HG02678 (cell line): Measurements from ENCODE around the gene ANKDD1B.

Experiments used
- ATAC-seq: cut with Tn5 transposase; IDR thresholded peaks from one replicate; pipeline ENCODE4 v1.9.1; 2021; ENCODE audit warnings: mild to moderate bottlenecking, moderate library complexity; ENCODE audit not compliant: unreplicated experiment

ANKDD1B gene

DNA sequence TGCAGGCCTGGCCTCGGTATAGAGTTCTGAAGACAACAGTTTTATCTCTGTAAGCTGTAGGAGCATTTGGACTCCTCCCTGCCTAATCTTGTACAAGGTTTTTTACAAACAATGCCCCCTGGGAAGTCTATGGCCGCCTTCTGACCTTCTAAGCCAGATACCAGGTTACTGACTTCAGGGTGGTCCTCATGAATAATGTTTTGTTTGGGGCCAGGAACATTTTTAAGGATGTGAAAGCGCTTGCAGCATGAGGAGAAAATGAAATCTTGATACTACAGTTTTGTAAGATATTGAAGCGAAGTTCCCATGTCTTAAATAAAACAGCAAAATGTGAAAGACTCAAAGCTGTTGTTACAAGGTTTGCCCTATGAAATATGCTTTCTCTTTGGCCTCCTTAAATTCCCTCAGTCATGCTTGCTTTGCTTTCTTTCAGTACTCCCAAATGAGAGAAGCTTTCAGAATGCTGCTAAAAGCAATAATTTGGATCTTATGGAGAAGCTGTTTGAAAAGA, 5.2 kb downstream of the ANKDD1B start:
- ATAC-seq: no peak

DNA sequence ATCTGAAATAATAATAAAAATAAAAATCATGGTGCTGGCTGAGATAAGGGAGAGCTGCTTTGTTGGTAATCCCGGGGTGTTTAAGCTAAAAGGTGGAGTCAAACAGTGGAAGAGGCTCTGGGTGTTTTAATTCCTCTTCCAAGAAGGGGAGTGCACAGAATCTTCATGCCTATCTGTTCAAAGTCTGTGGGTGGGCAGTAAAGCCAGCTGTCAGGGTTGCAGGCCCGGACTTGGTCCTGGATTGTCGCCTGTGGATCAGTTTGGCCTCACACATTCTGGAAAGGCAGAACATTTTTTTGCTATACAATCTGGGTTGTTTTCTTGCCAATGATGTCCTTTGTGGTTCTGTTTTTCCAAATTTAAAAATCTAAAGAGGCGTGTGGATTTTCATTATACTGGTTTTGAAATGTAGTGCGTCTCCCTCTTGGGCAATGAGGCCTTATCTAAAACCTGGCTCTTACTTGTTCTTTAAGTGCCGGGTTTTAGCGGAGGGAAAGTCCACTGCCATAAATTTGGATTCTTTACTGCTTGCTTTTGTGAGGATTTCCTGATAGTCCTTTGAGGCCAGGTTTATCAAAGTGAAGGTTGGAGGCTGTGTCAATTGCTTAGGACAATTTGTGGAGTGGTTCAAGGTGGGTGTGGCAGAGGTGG, 5.8 kb downstream of the ANKDD1B start:
- ATAC-seq: no peak

DNA sequence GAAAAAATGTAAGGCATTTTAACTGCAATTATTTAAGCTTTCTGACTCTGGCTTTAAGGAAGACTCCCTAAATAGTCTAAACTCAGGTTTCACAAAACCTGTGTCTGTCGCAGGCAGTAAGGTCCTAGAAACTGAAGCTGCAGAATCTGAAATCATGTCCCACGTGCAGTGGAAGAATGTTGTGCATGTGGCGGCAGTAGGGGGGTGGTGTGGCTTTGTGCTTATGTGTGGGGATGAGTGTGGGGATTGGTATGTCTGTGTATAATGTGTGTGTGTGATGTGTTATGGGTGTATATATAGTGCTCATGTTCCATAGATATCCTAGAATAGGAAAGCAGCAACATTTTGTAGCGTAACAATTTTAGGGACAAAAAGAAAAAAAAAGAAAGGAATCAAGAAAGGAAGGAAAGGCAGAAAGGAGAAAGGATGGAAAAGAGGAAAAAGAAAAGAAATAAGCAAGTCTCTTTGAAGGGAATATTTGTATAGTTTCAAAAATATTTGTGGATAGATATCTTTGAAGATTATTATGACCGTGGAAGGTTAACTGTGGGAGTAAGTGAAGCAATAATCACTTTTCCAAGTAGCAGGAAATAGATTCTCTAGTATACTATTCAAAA, 6.6 kb downstream of the ANKDD1B start:
- ATAC-seq: no peak

DNA sequence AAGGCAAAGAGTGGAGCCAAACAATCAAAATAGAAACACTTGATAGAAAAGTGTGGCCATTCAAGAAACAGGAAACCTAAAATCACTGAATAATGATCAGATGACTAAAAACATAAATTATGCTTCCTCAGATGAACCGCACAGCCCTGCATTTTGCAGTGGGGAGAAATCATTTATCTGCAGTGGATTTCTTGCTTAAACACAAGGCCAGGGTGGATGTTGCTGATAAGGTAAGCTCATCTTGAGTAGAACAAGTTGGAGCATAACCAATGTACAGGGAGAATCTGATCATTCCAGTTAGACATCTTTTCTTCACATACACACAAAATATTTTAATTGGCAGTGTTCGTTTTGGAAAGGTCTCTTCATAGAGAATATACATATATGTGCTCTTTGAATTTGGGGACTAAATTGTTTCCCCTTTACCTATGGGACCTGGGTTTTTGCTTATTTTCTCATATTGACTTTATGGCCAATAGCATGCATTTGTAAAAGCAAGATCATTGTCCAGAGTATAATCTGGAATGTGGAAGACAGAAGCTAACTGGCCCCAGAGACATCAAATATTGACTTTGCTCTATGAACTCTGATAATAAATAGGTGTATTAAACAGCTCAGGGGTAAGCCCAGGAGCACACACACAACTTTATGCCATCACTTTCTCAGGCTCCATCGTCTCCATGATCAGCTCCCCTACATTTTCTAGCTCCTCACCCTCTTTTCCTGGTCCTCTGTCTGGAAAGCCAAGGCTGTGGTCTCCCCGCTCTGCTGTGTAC, 9.1 kb downstream of the ANKDD1B start:
- no peak for ATAC-seq

DNA sequence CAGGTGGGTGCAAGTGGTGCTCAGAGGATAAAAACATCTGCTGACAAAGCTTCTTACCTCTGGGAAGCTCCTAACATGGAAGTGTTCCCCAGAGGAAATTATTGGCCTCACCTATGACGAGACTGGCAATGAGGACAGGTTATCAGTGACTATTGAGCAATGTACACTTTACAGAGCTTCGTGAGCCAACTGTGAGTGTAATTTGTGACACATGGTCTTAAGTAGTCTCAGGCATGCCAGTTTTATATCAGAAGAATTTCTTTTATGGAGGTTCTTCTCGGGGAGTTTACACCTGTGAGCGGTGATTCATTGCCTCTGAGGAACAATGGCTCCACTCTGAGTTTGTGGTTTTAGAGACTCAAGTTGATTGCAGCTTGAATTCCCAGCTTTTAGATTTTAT, 11.3 kb downstream of the ANKDD1B start:
- no peak for ATAC-seq

DNA sequence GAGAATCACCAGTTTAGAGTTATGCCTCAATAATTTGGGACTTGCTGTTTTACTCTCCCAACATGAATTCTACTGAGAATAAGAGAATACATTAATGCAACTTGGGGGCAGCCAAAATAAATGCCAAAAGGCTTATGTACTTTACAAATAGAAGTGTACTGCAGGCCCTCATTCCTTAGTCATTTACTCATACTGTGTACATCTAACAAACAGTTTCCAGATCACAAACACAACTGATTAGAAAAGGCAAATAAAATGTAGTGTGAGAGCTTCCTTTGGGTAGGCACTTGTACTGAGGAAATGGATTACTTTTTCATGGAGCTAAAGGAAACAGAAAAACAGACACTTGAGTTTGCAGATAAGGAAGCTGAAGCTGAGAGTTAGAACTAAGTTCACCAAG, 12.6 kb downstream of the ANKDD1B start:
- no peak for ATAC-seq

DNA sequence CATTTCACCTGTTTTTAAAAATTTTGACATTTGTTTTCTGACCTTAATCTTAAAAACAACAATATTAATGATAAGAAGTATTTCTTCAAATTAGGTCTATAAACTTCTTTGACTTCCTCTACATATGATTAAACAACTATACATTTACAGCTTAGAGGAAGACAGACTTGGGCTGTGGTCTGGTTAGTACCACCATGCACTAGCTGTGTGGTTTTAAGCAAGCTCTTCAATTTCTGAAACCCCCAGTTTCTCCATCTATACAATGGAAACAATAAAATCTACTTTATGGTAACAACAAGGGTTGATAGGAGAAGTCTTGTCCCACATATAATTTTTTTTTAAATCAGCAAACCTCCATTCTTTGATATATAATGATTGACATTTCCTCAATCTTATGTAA, 15.7 kb downstream of the ANKDD1B start:
- ATAC-seq: no peak

DNA sequence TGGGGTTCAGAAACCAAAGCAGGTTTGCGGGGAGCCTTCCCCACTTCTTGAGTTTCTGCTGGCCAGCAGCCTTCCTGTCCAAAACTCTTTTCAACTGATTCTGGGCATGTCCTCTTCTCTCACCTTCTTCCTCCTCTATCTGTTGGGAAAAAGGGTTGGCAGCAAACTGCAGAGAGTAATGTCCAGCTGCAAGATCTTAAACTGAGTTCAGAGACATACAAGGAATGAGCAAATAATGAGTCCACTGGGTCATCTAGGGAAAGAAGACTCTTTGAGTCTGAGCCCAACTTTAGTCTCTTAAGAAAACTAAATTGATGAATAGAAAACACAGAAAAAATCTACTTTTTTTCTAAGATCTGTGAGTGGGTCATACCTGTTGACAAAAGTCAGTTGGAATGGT, 16.5 kb downstream of the ANKDD1B start:
- ATAC-seq: no peak

DNA sequence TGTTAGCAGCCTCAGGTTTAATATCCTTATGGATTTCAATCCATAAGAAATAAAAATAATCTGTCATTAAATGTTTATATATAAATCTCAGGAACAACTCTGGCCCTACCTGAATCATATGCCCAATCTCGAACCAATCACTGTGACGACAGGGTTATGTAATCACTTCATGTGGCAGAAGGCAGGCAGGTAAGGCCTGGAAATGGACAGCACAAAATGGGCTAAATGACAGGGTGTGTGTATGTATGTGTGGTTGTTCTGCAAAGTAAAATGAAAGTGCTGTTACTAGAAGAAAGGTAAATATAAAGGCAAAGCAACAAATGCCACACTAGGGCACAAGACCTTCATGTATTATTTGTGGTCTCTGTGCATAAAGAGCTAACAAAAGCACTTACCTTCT, 19.6 kb downstream of the ANKDD1B start:
- ATAC-seq: no peak

DNA sequence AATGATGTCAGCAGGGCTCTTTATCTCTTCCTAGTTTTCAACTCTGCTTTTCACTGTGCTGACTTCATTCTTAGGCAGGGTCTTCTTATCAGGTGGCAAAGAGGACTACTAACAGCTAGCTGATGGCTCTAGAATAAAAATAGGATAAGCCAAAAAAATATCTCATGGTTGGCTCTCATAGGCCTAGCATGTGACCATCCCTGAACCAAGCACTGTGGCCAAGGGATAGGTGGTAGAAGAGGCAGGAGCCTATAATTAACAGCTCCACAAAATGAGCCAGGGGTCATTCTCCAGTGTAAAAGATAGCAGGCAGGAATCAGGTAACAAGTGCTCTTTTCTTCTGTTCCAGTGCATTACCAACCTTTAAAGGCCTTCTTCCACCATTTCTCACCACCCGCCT, 21.1 kb downstream of the ANKDD1B start:
- no peak for ATAC-seq

DNA sequence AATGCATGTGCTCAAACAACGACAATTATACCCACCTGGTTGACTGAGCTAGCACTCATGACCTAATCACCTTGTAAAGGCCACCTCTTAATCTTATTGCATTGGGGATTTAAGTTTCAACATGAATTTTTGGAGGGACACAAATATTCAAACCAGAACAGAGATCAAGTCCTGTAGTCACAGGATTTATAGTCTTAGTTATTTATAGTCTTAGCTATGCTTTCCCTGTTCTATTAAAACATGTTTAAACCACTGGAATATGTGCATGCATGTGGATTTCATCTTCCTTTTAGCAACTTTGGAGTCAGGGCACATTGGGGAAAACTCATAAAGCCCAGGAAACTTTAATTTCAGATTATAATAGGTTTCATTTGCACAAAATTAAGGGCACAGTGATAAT, 26.7 kb downstream of the ANKDD1B start:
- ATAC-seq: no peak

DNA sequence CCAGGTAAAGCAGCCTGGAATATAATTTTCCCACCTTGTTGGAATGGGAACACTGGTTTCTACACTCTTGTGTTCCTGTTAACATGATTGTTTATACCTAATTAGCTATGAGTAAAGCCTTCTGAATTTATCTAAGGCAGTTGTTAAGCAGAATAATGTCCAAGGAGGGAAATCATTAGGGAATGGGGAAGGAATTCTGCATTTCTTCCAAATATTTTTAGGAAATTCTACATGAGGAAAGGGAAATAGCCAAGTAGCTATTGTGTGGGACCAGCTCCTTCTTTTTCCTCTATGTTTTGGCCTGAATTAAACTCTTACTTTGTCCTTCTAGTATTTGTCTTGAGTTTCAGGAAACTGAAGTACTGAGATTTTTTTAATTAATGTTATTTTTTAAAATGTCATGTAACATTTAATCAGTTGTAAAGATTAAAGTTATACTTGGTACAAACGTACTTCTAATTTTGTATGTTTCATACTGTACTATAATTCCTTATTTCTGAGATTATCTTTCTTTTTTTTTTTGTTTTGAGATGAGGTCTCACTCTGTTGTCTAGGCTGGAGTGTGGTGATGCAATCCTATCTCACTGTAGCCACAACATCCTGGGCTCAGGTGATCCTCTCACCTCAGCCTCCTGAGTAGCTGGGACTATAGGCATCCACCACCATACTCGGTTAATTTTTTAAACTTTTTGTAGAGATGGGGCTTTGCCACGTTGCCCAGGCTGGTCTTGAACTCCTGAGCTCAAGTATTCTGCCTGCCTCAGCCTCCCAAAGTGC, 28.5 kb downstream of the ANKDD1B start:
- ATAC-seq: no peak

DNA sequence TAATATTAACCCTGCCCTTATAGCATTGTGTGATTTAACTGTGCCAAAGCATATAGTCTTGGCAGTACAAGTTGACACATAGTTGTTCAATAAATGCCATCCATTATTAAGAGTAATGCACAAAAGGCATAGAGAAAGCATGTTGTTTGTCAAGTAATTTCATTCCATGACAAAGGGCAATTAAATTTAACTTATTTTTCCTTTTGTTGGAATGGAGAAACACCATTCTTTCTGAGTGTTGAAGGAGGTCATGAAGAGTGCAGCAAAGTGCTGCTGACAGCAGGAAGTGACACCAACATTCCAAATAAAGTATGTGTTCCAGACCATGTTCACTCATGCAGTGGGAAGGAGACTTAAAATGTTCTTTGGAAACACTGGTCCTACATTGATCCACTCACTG, 29.1 kb downstream of the ANKDD1B start:
- ATAC-seq: no peak

DNA sequence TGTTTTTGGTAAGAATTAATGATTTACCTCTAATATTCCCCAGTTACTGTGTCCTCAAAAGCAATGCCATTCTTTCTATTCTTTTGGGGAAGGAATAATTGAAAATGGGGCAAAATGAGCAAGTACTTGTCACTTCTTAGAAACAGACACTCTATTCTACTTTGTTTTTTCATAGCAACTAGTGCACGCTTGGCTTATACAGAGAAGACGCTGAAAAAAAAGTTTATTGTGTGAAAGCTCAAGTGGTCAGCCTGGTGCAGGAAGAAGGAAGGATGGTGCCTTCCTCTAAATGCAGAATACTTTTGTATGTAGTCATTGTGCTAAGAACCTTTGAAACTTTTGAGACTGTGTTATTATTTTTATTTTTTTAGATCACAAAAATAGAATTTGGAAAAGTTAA, 29.6 kb downstream of the ANKDD1B start:
- ATAC-seq: no peak

DNA sequence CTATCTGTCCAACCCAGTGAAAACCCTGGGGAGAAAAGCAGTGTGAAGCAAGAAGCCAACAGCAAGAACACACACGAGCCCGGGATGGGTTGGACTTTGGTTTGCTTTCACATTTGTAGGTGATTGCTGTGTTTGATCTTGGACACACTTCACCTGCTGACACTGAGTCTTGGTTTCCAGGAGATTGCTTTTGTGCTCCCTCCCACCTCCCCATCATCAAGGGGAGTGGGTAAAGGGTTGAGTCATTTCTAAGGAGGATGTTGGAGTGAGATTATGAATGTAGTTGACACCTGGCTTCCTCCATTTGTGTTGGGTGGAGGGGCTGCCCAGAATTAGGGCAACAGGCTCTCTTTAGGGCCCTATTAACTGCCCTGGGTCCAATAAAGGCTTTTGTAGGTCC, 37.5 kb downstream of the ANKDD1B start:
- no peak for ATAC-seq

DNA sequence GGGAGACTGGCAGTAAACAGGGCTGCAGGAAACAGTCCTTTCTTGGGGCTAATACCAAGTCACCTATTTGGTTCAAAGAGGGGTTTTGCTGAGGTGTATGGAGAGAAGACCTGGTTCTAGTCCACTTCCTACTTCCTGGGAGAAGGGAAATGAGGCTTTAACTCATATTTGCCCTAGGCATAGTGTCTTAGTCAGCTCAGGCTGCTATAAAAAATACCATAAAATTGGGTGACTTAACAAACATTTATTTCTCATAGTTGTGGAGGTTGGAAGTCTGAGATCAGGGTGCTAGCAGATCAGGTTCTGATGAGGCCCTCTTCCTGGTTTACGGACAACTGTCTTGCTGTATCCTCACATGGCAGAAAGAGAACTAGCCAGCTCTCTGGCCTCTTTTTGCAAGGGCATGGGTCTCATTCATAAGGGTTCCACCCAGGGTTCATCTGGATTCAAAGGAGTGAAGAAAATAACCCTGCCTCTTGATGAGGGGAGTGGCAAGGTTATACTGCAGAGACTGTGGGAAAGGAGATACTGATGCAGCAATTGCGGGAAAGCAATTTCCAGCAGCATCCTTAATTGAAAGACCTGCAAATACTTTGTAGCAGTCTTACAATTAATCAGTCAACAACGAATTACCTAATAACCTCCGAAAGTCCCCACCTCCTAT, 40.5 kb downstream of the ANKDD1B start:
- ATAC-seq: no peak

DNA sequence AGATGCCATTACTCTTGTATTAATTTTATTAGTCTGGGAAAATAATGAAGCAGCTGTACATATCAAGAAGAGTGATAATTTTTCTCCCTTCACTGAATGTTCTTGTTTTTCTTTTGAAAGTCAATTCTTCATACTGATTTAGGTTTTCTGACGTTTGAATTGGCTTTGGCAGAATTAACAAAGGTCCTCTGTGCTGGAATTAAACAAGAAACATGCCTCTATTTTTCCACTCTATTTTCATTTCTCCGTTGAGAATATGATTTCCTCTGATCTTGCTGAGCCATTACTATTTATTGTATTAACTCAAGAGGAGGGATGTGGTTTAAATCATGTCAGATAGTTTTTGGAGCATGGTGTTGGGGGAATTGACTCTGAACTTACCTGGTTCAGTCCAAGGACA, 42.3 kb downstream of the ANKDD1B start:
- ATAC-seq: no peak

DNA sequence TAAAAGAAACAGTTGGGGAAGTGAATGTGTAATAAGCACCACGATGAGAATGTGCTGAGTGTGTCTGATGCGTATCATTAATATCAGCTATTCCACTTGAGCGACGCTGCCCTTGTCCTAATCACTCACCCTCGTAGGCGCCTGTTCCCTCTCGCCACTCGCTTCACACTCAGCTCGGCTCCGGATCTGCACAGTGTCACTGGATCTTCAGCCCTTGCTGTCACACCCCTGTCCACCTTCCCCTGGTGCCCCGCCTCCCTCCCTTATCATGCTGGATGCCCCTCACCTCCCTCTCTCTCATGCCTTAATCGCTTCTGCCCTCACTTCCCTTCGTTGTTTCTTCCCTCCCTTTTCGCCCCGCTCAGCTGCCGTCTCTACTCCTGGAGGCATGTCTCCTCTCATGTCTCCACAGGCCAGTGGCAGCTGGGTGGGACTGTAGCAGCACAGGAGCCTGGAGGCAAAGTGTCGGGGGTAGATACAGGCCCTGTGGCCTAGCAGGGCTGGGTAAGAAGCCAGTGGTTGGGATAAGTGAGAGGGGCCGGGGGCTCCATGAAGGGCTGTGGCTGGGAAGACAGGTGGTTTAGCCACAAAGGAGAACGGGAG, 43.5 kb downstream of the ANKDD1B start:
- no peak for ATAC-seq

DNA sequence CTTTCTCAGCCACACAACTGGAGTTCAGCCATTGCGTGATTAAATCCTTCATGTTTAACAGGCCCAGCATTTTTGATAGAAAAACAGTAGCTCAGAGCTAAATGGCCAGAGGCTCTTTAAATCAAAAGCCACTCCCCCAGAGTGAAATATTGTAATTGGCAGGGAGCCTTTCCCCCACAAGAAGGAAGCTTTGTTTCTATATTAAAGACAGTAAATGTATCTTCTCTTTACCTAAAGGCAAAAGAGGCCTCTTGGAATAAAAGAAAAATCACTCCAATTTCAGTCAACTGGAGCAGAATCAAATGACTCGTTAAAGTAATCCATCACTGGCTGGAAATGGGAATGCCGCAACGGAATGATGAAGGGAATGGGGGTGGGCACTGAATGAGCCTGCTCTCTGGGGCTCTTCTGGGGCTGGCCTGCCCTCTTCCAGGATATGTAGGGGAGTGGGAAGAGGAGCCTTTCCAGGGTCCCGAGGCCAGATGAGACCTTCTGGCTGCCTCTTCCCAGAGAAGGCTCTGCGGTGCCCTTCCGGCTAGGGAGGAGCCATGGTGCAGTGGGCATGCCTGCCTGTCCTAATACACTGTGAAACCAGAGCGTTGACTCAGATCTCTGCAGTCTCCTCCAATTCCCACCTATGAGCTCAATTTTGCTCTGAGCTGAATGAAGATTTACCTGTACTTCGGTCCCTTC, 45.2 kb downstream of the ANKDD1B start:
- no peak for ATAC-seq
